GM21381 (cell line): ENCODE data around the gene PDZK1IP1.
"Not testable (repeated sequence)": the region's sequence is repeated elsewhere in the genome, so short reads cannot be mapped to it uniquely, and the experiment has no call there.

Experiments used
- ATAC-seq: cut with Tn5 transposase; IDR thresholded peaks from one replicate; pipeline ENCODE4 v1.9.1; 2021; ENCODE audit warnings: mild to moderate bottlenecking, moderate library complexity; ENCODE audit not compliant: unreplicated experiment

PDZK1IP1 gene

DNA sequence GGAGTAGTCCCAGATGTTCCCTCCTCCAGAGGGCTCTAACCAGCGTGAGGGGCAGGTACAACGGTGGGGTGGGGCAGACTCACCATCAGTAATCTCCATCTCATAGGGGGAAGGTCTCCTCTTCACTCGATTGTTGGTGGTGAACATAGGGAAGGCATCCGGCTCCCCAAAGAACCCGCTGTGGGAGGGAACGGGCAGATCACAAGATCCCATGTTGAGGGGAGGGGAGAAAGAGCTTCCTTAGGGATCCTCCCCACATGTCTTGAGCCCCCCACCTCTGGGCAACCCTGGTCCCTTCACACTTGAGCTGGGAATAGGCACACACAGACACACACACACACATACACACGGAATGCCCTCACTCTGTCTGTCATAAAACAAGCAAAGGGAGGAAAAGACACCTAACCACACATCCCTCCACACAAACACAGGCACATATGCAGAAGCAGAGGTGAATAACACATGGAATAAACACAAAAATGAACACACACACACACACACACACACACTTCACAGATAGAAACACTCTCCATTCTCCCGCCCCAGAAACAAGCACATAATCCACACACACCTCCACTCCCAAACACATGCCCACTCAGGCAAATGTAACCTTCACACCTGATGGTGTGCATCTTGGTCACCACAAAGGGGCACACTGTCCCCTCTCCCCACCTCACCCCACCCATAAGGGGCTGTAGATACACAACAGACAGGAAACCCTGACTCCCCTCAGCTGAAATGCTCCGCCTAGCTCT is 34.3 kb upstream of the PDZK1IP1 start:
- no peak for ATAC-seq

DNA sequence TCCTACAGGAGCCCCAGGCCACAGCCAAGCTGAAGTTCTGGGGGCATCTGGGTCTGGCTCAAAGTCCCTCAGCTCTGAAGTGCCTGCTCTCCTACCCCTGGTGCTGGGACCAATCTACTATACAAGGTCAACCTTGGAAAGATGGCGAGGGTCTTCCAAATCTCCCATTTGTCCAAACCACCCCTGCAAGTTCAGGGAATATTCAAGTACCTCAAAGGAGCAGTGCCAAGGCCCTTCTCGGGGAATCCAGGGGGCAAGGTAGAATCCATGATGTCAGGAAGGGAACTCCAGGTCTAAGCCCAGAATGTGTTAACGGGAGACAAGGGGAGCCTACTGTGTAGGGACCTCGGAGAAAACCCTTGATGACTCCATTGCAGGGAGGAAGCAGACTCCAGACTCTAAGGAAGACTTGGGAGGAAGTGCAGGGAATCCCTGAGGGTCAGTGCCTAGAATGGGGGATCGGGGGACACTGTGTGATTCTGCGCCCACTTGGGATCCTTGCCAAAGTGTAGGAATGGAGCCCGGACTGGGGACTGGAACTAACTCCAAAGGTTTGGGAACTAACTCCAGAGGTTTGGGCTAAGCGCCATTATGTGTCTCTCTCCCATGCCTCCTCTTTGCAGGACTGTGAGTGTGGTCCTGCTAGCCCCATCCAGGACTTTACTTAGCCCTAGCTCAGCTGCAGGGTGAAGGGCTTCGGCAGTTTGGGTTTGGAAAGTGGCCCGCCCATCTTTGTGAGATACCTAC is 33.5 kb upstream of the PDZK1IP1 start:
- no peak for ATAC-seq

DNA sequence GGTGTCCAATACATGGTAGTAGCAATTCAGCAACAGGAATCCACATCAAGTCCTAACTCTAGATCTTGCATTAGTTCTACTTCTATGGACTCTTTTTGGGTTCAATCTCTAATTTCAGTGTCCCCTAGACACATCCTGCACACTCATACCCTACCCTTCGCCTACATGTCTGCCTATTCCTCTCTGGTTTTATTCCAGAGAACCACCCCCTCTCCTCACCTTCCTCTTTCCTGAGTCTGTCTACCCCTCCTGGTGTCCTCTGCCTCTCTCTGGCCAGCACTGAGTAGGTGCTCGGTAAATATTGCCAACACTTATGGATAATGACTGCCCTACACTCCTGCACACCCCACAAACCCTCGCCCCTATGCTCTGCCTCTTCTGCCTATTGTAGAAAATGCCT is 32.6 kb upstream of the PDZK1IP1 start:
- no peak for ATAC-seq

DNA sequence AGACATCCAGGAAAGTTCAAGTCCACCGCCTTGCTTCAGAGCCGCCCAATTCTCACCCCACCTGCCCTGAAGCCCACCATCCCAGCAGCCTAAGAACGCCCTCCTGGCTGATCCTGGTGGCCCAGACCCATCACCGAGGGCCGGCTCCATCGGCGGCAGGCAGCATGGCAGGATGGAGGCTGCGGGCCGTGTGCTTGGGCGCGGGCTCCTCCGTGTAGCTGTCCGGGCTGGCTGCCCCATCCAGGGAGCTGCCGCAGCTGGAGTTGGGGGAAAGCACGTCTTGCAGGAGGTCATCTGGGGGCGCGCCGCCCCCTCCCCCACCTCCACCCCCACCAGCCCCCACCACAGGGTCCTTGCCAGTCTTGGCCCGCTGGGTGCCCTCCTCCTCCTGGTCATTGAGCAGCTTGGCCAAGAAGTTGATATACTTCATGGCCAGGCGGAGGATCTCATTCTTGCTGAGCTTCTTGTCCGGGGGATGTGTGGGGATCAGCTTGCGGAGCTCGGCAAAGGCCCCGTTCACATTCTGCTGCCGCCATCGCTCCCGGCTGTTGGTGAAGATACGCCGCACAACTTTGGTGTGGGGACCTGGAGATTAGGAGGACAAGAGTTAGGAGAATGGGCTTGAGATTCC is 29.9 kb upstream of the PDZK1IP1 start:
- ATAC-seq: no peak

DNA sequence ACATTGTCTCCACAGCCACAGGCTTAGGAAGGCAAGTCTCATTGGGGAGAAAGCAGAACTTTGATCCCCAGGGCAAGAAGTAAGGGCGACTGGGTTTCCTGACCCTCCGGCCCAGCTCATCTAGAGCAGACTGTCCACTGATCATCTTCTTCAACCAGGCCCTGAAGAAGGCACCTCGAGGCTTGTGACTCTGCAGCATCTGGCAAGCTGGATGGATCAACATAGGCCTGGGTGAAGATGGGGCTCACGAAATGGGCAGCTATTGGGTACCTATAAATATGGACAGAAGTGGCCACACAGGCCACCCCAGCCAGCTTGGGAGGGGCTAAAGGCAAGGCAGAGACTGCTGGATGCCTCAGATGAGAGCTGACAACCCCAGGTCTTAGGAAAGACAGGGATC is 29.2 kb upstream of the PDZK1IP1 start:
- ATAC-seq: no peak

DNA sequence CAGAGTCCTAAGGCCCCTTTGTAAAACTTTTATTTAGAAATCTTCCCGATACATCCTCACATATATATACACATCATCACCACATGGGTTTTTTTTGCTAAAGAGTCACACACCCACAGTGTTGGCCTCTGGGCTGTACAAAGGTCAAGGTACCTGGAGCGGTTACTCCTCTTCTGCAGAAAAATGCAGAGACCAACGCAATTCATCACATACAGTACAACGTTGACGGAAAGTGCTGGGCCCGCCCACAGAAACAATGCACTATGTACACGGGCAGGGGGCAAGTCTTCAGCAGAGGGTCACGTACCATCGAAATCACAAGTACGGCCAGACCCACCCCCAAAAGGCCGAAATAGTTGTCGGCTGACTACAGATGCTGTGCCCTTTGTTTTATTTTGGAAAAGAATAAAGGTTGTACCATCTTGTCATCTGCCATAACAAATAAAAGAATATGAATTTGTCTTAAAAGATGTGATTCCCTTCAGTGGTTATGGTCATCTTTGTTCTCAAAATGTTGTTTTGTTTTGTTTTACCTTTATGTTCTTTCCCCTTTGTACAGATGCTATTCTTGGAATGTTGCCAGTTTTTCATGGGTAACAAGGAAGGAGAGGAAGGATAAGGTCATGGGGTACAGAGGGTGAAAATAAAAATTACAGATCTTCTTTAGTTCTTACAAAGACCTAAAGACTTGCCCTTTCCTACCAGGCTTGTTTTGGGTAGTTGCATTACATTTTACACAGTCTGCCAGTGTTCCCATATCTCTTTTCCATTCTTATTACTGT is 26.6 kb upstream of the PDZK1IP1 start:
- no peak for ATAC-seq

DNA sequence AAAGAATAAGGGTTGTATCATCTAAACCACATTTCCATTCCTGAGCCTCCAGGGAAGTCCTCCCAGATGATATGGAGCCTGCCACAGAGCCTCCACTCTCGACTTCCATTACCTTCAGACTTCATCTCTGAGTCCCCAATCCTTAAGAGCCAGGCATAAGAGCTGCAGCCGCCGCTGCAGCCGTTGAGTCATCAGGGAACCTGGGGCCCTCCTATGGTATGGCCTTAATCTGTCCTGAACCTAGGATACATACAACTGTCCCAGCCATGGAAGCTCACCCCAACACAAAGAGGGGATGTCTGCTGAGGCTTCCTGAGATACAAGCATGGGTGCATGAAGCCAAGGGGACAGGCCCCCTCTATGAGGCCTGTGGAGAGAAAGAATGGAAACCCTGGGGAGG is 25.9 kb upstream of the PDZK1IP1 start:
- no peak for ATAC-seq

DNA sequence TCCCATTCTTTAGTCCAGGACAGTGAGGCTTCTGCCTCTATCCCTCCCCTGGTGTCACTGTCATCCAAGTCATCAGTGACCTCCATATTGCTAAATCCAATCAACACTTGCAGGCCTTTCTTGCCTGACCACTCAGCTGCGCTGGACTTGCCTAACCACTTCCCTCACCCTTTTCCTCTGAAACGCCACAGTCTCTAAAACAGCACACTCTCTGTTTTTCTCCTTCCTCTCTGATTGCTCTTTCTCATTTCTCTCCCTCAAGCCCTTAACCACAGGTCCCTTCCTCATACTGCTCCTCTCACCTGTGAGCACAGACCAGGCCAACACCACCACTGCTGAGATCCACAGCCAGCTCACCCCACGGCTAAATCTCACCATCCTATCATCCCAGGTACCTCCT is 24.7 kb upstream of the PDZK1IP1 start:
- ATAC-seq: no peak

DNA sequence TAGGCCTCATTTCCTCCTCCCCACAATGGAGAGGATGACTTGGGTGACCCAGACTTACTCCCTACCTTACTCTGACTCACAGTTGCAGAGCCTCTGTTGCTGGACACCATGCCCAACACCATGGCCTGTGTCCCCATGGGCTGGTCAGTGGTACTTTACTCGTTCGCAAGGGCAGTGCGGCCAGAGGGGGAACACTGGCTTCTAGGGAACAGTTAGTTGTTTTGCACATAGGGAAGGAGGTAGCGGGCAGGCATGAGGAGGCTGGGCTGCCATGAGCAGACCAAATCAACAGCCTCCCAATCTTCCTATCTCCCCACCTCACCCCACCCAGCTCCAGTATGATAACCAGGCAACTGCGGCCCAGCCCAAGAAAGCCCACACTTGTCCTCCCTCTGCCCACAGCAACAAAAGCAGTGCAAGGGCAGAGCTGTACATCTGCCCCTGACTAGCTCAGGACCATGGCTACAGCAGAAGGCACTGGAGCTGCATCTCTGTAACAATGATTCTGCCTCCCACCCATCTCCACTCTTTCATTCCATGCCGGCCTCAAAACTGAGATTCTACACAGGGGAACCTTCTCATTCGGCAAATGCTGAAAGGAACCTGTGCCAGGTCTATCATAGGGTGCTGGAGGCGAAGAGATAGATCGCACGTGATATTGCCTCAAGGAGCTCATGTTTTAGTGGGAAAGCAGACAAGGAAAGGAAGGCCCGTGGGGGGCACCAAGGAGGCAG is 23.6 kb upstream of the PDZK1IP1 start:
- ATAC-seq: no peak

DNA sequence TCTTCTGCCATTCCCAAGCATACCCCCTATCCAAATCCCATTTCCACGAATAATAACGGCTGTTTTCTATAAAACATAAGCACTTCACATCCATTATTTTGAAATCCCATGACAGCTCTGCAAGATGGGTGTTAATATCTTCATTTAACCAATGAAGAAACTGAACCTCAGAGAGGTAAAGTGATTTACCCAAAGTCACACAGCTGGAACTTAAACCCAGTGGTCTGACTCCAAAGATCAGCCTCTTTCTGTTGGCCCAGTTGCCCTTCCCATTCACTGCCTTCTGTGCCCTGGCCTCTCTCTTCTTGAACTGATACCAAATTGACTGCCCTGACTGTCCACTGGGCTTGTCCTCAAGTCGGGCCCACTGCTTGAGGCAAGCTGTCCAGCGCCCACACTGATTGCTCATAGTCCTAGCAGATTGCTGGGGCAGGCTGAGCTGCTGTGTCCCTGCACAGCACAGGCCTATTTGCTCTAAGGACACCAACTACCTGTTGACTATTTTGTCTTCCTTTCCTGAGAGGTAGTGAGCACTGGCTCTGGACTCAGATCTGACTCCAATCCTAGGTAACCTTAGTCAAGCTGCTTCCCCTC is 22.9 kb upstream of the PDZK1IP1 start:
- no peak for ATAC-seq

DNA sequence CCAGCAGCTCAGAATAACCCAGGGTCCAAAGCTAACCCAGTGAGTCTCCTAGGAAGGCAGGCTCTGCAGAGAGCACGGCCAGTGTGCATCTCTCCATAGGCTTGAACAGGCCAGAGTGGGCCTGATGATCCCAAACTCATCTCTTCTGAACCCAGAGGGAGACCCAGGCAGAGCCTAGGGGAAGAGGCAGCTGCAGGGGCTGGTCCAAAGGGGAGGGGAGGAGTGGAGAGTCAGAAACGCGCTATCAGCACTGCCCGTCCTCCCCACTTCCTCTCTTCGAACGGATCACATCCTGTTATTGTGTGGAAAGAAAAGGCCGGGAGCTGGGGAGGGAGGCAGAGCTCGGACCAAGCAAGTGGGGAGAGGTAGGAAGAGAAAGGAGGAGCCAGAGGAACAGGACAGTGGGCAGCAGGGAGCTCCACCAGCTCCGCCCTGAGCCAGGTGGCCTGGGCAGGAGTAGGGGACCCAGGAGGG is 22.0 kb upstream of the PDZK1IP1 start:
- no peak for ATAC-seq

DNA sequence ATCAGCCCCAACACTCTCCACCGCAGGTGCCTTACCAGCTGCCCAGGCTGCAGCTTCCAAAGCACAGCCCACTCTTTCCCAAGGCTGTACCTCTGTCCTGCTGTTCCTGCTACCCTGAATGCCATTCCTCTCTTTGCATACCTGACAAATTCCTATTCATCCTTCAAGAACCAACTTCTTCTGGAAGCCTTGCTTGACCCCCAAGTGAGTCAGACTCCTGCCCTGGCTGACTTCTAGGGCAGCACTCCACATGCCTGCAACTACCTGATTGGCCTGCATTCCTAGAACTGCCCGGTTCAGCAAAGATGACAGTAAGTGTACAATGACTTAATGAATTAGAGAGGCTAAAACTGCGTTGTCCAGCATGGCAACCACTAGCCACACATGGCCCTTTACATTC is 20.8 kb upstream of the PDZK1IP1 start:
- no peak for ATAC-seq

DNA sequence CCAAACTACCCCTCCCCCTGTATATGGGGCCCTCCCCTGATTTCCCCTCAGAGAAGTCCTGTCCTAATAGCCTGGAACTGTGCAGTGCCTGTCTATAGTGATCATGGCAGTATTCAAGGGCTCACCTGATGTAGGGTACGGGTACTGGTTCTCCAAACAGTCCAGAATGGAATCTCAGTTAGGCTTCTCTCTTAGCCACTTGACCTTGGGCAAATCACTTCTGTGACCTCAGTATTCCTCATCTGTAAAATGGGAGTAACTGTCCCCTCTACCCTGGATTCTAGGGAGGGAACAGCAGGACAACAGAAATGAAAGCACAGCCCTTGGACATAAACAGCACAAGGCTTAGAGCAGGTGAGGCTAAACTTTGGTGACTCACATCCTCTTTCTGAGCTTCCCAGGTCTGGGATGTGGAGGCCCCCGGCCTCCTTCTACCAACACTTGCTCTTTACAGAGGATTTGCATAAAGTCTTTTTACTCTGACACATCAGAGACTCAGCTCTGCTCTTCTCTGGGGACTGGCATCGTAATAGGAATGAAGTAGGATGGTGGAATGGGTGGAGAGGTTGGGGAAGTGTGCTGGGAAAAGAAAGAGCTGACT is 20.0 kb upstream of the PDZK1IP1 start:
- no peak for ATAC-seq

DNA sequence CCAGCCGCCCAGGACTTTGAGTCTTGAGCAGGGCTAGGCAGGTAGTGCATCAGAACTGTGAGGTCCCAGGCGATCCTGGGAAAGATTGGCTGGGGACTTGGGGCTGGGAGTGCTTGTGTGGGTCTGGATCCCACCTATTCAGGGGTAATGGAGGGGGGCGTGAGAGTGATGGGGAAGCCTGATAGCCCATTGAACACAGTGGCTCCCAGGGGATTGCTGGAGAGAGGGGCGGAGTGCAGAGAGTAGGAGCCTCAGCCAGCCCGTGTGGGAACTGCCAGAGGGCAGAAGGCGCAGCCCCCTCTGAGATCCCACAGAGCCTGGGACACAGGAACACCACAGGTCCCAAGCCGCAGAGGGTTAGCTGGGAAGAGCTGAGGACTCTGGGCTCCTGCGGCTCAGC is 19.3 kb upstream of the PDZK1IP1 start:
- no peak for ATAC-seq

DNA sequence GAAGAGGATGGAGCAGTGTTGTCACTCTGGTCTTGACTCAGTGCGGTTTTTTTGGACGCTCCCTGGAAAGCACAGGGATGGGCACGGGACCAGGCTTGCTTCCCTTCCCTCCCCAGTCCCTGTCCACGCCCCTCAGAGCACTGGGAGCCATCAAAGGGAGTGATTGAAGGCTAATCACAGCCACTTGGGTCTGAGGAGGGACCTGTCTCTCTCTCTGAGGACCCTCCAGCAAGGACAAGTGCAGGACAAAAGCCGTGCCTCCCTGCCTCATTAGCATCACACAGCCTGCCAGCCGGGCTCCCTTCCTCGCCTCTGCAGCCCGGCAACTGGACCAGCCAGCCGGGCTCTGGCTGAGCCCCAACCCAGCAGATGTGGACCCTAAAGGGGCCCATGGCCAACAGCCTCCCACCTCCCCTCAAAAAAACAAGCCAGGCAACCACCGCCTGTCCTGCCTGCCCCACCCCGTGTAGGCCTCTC is 18.6 kb upstream of the PDZK1IP1 start:
- ATAC-seq: no peak

DNA sequence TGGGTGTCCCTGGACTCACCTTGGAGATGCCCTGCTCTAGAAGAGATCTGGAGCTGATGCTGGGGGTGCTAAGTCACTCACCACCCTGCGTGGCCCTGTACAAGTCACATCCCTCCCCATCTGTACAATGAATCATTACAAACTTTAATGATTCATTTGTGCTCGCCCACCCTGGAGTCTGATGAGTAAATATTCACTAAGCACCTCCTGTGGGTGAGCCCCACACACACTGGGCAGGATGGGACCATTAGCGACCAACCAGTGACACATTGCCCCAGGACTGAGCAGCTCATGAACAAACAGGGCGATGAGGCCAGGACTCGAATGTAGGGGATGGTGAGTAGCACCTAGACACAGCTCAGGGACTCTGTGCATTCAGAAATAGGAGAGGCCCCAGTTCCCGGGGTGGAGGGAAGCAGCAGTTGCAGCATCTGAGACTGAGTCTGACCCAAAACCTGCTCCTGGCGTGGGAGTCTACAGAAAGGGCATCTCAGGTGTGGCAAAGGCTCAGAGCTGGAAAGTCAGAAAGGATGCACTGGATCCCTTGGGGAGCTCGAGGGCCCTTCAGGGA is 18.1 kb upstream of the PDZK1IP1 start:
- no peak for ATAC-seq

DNA sequence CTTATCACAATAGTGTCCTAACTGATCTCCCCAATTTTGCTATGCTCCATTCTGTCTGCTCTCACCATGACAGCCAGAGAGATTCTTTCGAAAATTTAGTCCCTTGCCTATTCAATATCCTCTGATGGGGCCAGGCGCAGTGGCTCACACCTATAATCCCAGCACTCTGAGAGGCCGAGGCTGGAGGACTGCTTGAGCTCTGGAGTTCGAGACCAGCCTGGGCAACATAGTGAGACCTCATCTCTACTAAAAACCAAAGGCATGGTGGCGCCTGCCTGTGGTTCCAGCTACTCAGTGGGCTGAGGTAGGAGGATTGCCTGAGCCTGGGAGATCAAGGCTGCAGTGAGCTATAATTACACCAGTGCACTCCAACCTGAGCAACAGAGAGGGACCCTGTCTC is 16.1 kb upstream of the PDZK1IP1 start:
- no peak for ATAC-seq

DNA sequence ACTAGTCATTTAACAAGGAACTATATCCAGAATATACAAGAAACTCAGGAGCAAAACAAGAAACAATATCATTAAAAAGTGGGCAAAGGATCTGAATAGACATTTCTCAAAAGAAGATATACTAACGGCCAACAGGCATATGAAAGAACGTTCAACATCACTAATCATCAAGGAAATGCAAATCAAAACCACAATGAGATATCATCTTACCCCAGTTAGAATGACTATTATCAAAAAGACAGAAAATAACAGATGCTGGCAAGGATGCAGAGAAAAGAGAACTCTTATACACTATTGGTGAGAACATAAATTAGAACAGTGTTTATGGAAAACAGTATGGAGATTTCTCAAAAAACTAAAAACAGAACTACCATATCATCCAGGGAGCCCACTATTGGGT is 13.7 kb upstream of the PDZK1IP1 start:
- ATAC-seq: not testable (repeated sequence)

DNA sequence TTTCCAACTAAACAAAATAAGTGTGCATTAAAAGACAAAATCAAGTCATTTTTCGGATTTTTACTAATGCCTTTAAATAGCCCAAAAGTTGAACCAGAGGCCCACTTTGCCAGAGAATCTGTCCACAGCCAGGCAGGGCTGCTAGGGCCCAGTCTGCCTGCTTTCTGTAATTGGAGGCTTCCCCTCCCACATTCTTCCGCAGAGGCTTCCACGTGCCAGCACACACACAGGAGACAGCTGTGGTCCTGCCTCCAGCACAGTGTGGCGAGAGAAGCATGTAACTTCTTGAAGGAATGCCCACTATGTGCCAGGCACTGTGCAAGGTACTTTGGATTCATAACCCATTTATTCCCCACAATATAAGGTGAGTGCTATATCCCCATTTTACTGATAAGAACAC is 11.3 kb upstream of the PDZK1IP1 start:
- ATAC-seq: no peak
